Measurements from ENCODE around the gene ZNF260.

GRCh38 chr19:36547001-36547732, 19.1 kb upstream of the ZNF260 start:
- TF ChIP-seq BHLHE40 (IDR thresholded peaks at IDR 0.05; ENCODE audit: low read depth, low read length) (no peak), NFE2L2 (IDR thresholded peaks at IDR 0.05; ENCODE audit: low read depth, low read length) (no peak), CTCF (conservative IDR thresholded peaks at IDR 0.05; ENCODE audit: low read depth, low read length) (no peak), POLR2A (IDR thresholded peaks at IDR 0.05; ENCODE audit: low read depth, low read length) (no peak), USF2 (IDR thresholded peaks at IDR 0.05; ENCODE audit: low read depth, low read length) (no peak), RAD21 (IDR thresholded peaks at IDR 0.05; ENCODE audit: low read length) (no peak), MAZ (IDR thresholded peaks at IDR 0.05; ENCODE audit: borderline replicate concordance, low read depth, low read length) (no peak), MAFK (IDR thresholded peaks at IDR 0.05; ENCODE audit: low read depth, low read length) (no peak), FOS (IDR thresholded peaks at IDR 0.05; ENCODE audit: low read depth, low read length) (no peak), CEBPB (IDR thresholded peaks at IDR 0.05; ENCODE audit: low read depth, low read length) (no peak), CHD1 (IDR thresholded peaks at IDR 0.05; ENCODE audit: low read depth, low read length) (no peak), SMC3 (IDR thresholded peaks at IDR 0.05; ENCODE audit: low read depth, low read length) (no peak), MXI1 (IDR thresholded peaks at IDR 0.05; ENCODE audit: borderline replicate concordance, low read depth, low read length) (no peak), ELK1 (IDR thresholded peaks at IDR 0.05; ENCODE audit: borderline replicate concordance, low read depth, low read length) (no peak)
